Ovary (tissue), 9 donors: ENCODE results near the gene WWOX. TPM values are rescaled to one million over a fixed set of nuclear protein-coding genes. Genes with fewer than 3 reads are reported as not detected.

Experiments
- DNase-seq, 5 donors: peaks; one replicate each; pipeline ENCODE4 v3.0.0-alpha.2; 2019 to 2020
- H3K27ac ChIP-seq, 2 donors: fragments of 200-600 bp; one replicate each; pipeline versions ENCODE4 v1.5.1 to v1.8.0; 2019 to 2022
- H3K27me3 ChIP-seq: fragments of 200-600 bp; one replicate; pipeline ENCODE4 v1.8.0; 2022
- H3K36me3 ChIP-seq: fragments of 200-600 bp; sonication (generic); one replicate; pipeline ENCODE4 v1.5.1; 2019
- H3K4me1 ChIP-seq: one replicate; pipeline ENCODE4 v1.8.1; 2013; ENCODE audit warnings: mild to moderate bottlenecking, moderate library complexity; ENCODE audit not compliant: insufficient read depth
- H3K4me3 ChIP-seq: fragments of 200-600 bp; sonication (generic); one replicate; pipeline ENCODE4 v1.5.1; 2017
- H3K9me3 ChIP-seq, 2 donors: fragments of 200-600 bp in 1 of 2; sonication (generic) in 1 of 2; one replicate each; pipeline versions ENCODE4 v1.5.1 to v1.8.1; 2013 to 2019; ENCODE audit warnings: mild to moderate bottlenecking in 1 of 2, moderate library complexity in 1 of 2
- EP300 ChIP-seq: sonication (generic); formaldehyde crosslinking; IDR thresholded peaks from one replicate; pipeline ENCODE4 v1.6.1; 2017; ENCODE audit warnings: antibody characterized with exemption
- POLR2A ChIP-seq: fragments of 450-650 bp; IDR thresholded peaks from one replicate; pipeline ENCODE4 v1.6.1; 2017; ENCODE audit warnings: antibody characterized with exemption, mild to moderate bottlenecking, moderate library complexity
- WGBS, 3 donors: extraction: QIAGEN DNeasy Blood & Tissue Kit in 1 of 3; methylation state at CpG; one replicate each; pipeline versions ENCODE4 v1.1.5 to v1.1.7; 2013 to 2017; 5-methylcytosine and 5-hydroxymethylcytosine counted together
- intact Hi-C, 4 donors: fragments of 100-400 bp; cut with DNase I; formaldehyde crosslinking; loops; one replicate each; pipeline versions ENCODE4 v1.11.0 to v1.15.1; 2022 to 2023
- polyA plus RNA-seq, 2 donors: library from polyadenylated mRNA; stranded (reverse); fragments of 200-250 nt in 1 of 2; fragments of 350-450 nt in 1 of 2; fragmentation: Illumina TruSeq in 1 of 2; extraction: RNeasy Lipid Tissue Mini Kit (QIAGEN cat#74804) in 1 of 2; gene quantifications; one replicate each; pipeline ENCODE4 v1.2.3, GENCODE V29; 2013 to 2014
- total RNA-seq, 7 donors: library from RNA; depleted of rRNA in 2 of 7; stranded (reverse); fragments of >200 nt in 2 of 7; fragmentation: NEBNext Ultra II Directional in 3 of 7; extraction: Animal tissue kit (Norgen Biotek cat#: 25700) in 3 of 7; gene quantifications; one replicate each; pipeline versions ENCODE4 v1.1.0 to v1.2.4, GENCODE V29; 2016 to 2023
- TF ChIP-seq, protein P1 (sequence below), 3 donors: fragments of 450-650 bp in 2 of 3; fragments of 200-600 bp in 1 of 3; IDR thresholded peaks; one replicate each; pipeline versions ENCODE4 v1.5.1 to v1.8.0; 2016 to 2022; ENCODE audit warnings: antibody characterized with exemption in 3 of 3, mild to moderate bottlenecking in 1 of 3
- donor health status: DM: no; HTN: no; CAD: no; lungs with moderate emphysema.
- donor health status: DM: no; HTN: no; CAD: no.
- donor health status: Bipolar disorder and iron deficiency.
- donor health status: DM: yes; HTN: yes; CAD: no.
- donor health status: DM: no; HTN: no; CAD: no.
- donor health status: DM: yes; HTN: yes; CAD: no.

The WWOX gene
- total and polyA plus RNA-seq, 9 donors: 11.0 to 40.5 (median 25.2) TPM

DNA sequence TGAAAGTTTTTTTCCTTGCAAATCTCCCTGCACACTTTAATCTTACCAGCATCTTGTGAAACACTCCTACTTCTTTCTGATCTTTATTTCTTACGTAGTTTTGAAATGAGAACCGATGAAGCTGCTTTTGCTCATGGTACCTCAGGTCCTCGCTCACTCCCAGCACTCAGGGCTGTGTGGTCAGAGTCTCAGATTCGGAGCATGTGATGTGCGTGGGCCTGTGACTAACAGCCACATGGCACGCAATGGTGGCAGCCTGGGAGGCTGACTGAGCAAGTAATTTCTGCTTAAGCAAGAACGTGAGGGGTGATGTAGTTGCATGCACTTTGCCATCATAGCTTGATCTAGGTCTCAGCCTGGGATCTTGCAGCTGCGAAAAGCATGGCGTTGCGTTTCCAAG lies 876.8 kb downstream of the WWOX start:
- intact Hi-C loops: loop anchor here in 1 of 4 donors (10.0 kb wide), 1 partner anchor 1211 kb away; no protein-coding TSS in a partner anchor
- Histone ChIP-seq H3K27ac (no peak overlapping the region), H3K4me3 (no peak overlapping the region), H3K4me1 (peaks cover 8% of the 10 kb centered on the region), H3K27me3 (no peaks in the 10 kb centered on the region), H3K9me3 (no peaks in the 10 kb centered on the region), H3K36me3 (no peaks in the 10 kb centered on the region)
- TF ChIP-seq EP300: no peak
- TF ChIP-seq, protein P1, sequence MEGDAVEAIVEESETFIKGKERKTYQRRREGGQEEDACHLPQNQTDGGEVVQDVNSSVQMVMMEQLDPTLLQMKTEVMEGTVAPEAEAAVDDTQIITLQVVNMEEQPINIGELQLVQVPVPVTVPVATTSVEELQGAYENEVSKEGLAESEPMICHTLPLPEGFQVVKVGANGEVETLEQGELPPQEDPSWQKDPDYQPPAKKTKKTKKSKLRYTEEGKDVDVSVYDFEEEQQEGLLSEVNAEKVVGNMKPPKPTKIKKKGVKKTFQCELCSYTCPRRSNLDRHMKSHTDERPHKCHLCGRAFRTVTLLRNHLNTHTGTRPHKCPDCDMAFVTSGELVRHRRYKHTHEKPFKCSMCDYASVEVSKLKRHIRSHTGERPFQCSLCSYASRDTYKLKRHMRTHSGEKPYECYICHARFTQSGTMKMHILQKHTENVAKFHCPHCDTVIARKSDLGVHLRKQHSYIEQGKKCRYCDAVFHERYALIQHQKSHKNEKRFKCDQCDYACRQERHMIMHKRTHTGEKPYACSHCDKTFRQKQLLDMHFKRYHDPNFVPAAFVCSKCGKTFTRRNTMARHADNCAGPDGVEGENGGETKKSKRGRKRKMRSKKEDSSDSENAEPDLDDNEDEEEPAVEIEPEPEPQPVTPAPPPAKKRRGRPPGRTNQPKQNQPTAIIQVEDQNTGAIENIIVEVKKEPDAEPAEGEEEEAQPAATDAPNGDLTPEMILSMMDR (IDR thresholded peaks at IDR 0.05): no peak
- TF ChIP-seq POLR2A: no peak
- DNase-seq: no peak
- 97 to 98% (median 97%) methylated on average over 10 of the region's 10 CpGs for WGBS, 3 donors

DNA sequence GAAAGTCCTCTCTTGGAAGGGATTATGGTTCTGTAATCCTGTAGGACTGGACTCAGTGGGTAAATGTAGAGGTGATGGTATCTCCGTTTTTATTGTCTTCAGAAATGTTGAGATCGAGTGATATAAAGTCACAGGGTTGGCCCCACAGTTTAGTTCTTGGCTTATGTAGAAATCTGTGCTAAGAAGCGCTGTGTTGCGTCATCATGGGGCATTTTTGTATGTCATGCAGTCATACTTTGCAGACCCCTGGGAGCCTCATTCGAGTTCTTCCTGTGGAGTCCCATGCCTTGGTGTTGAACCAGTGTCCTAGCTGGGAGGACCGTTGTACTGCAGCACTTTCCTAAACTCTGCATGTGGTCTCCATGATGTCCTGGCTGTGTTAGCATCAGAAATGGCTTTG lies 881.4 kb downstream of the WWOX start:
- no peak for DNase-seq
- H3K4me3 ChIP-seq: no peak overlapping the region
- H3K9me3 ChIP-seq: no peaks in the 10 kb centered on the region
- intact Hi-C loops: no loop called here
- WGBS, 3 donors: 91 to 97% (median 97%) methylated on average over 6 of the region's 6 CpGs
- no peak overlapping the region for H3K27ac ChIP-seq
- H3K36me3 ChIP-seq: no peaks in the 10 kb centered on the region
- TF ChIP-seq EP300 (no peak), POLR2A (no peak)
- TF ChIP-seq, protein P1 (IDR thresholded peaks at IDR 0.05): no peak
- H3K27me3 ChIP-seq: no peaks in the 10 kb centered on the region
- peaks cover 1% of the 10 kb centered on the region for H3K4me1 ChIP-seq

DNA sequence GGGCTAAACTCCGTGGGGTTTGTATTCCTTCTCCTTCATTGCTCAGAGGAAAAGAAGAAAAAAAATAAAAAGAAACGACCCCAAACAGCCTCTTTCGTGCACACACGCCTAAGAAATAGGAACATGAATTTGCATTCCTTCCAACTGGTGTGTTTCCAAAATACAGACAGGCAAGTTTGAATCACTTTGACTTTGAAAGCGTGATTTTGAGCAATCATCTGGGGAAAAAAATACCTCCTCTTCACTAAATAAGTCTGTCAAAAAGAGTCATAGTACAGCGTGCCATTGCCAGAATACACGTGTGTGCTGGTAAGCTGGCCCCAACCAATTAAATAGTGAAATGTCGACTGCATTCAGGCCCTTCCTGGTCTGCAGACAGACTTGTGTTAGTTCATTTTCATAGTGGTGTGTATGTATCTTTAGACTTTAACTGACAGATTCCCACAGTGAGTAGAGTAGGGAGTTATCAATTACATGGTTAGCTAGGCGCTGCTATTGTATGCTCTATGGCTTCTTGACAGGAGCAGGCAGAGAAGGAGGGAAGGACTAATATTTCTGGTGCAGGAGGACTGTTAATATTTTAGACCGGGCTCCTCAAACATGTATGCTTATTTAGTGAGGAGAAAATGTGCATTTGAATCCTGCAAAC lies 882.8 kb downstream of the WWOX start:
- DNase-seq: no peak
- no peak overlapping the region for H3K4me3 ChIP-seq
- peaks cover 1% of the 10 kb centered on the region for H3K4me1 ChIP-seq
- no peaks in the 10 kb centered on the region for H3K9me3 ChIP-seq
- no peaks in the 10 kb centered on the region for H3K36me3 ChIP-seq
- 25 to 31% (median 30%) methylated on average over 10 of the region's 10 CpGs for WGBS, 3 donors
- H3K27ac ChIP-seq: no peak overlapping the region
- intact Hi-C loops: no loop called here
- TF ChIP-seq, protein P1 (IDR thresholded peaks at IDR 0.05): no peak
- TF ChIP-seq POLR2A: no peak
- no peak for TF ChIP-seq EP300
- H3K27me3 ChIP-seq: no peaks in the 10 kb centered on the region

DNA sequence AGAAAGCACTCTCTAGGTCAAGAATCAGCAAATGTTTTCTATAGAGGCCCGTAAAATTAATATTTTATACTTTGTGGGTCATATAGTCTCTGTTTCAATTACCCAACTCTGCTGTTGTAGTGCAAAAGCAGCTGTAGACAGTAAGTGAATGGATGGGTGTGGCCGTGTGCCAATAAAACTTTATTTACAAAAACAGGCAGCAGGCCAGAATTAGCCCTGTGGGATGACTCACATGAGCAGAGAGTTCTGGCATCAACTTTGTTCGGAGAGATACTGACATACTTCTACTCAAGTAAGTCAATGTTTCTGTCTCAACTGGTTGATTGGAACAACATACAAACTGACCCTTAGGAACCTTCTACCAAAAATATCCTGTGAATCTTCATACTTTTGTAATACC lies 884.9 kb downstream of the WWOX start:
- WGBS, 3 donors: 85 to 89% (median 89%) methylated on average over 3 of the region's 3 CpGs
- no peak for DNase-seq
- intact Hi-C loops: no loop called here
- Histone ChIP-seq H3K9me3 (no peaks in the 10 kb centered on the region), H3K4me3 (no peak overlapping the region), H3K27ac (no peak overlapping the region), H3K4me1 (peaks cover 1% of the 10 kb centered on the region), H3K36me3 (no peaks in the 10 kb centered on the region), H3K27me3 (no peaks in the 10 kb centered on the region)
- TF ChIP-seq POLR2A (no peak), EP300 (no peak)
- TF ChIP-seq, protein P1 (IDR thresholded peaks at IDR 0.05): no peak
